ENCODE measurements around the gene MYO7A. TPM values are rescaled to one million over a fixed set of nuclear protein-coding genes. Genes with fewer than 3 reads are reported as not detected.

MYO7A gene
- total and polyA plus RNA-seq, 2 of the 8 experiments (the other 6 are each of a cell fraction or from before 2014, with no cell fraction given), result 1.5 to 1.9 TPM

GRCh38 chr11:77101043-77101537 is 27.0 kb upstream of the MYO7A start:
- ChIA-PET CTCF (ENCODE audit: partially characterized antibody) (interaction anchor here (0.6 to 19.1 kb wide), 24 partner anchors 9 to 699 kb away, joined by 3 to 297 read pairs (median 4); partner anchors contain the start of gene CAPN5), POLR2A (ENCODE audit: partially characterized antibody) (no interaction called here)
- H2AFZ ChIP-seq (ENCODE audit: low read length), result no peak overlapping the region
- no peak overlapping the region for H4K8ac ChIP-seq (ENCODE audit: extremely low read depth, insufficient read depth, low read length)
- no peaks in the 10 kb centered on the region for H3K23me2 ChIP-seq (ENCODE audit: low read depth, low read length)
- no peak overlapping the region for H3K56ac ChIP-seq (replicated peaks; ENCODE audit: insufficient read length, low read depth, low read length)
- no peaks in the 10 kb centered on the region for H3K9me3 ChIP-seq (ENCODE audit: insufficient read depth in 2 of 2, low read depth in 1 of 2, low read length in 1 of 2)
- H2BK120ac ChIP-seq (replicated peaks; ENCODE audit: low read depth, low read length), result no peak overlapping the region
- H4K91ac ChIP-seq (replicated peaks; ENCODE audit: insufficient read length, low read length), result no peak overlapping the region
- no peak overlapping the region for H2BK5ac ChIP-seq (ENCODE audit: low read depth, low read length)
- no peak overlapping the region for H4K5ac ChIP-seq (ENCODE audit: insufficient read length, low read depth, low read length)
- TF ChIP-seq BRCA1 (IDR thresholded peaks at IDR 0.05; ENCODE audit: low read depth, low read length) (no peak), RAD21 (IDR thresholded peaks at IDR 0.05 in 1 of 2, conservative IDR thresholded peaks at IDR 0.05 in 1 of 2; ENCODE audit: low read depth in 2 of 2, low read length in 2 of 2) (peak; percentile 48 to 60), CTCF (IDR thresholded peaks at IDR 0.05; ENCODE audit: control extremely low read depth in 1 of 3, insufficient read depth in 1 of 3, low read depth in 1 of 3, low read length in 3 of 3) (peak; percentile 60 to 79 (median 71))
- no peaks in the 10 kb centered on the region for H3K36me3 ChIP-seq (ENCODE audit: control insufficient read depth in 2 of 4, insufficient read depth in 4 of 4, low read length in 3 of 4)
- H3K9ac ChIP-seq (replicated peaks in 1 of 4; ENCODE audit: extremely low read depth in 1 of 4, low read depth in 3 of 4, low read length in 3 of 4), result no peak overlapping the region
- no peak overlapping the region for H3K27ac ChIP-seq (ENCODE audit: low read depth, low read length)
- H2BK15ac ChIP-seq (ENCODE audit: low read length), result no peak overlapping the region
- no peak overlapping the region for H3K23ac ChIP-seq (ENCODE audit: insufficient read length)
- H3K79me1 ChIP-seq (ENCODE audit: low read depth, low read length), result no peaks in the 10 kb centered on the region
- FAIRE-seq, result peak; percentile 75
- no peak overlapping the region for H3K4me2 ChIP-seq (ENCODE audit: insufficient read depth in 1 of 2, low read depth in 2 of 2, low read length in 2 of 2)
- no peaks in the 10 kb centered on the region for H3K4me1 ChIP-seq (replicated peaks in 1 of 4; ENCODE audit: control insufficient read depth in 3 of 4, insufficient read depth in 4 of 4, low read length in 3 of 4)
- H2BK20ac ChIP-seq (ENCODE audit: low read length), result no peak overlapping the region
- H3K4ac ChIP-seq (replicated peaks; ENCODE audit: insufficient read length, low read depth, low read length), result no peak overlapping the region
- DNase-seq (ENCODE audit: low read depth in 1 of 2, low spot score in 2 of 2), result no peak
- H3K18ac ChIP-seq (ENCODE audit: extremely low read depth, low read length), result no peak overlapping the region
- H4K20me1 ChIP-seq (replicated peaks in 1 of 2; ENCODE audit: control insufficient read depth in 1 of 2, insufficient read depth in 2 of 2, low read length in 2 of 2), result no peaks in the 10 kb centered on the region
- H3K4me3 ChIP-seq (ENCODE audit: extremely low read depth in 1 of 4, insufficient read depth in 2 of 4, low read depth in 3 of 4, low read length in 4 of 4), result no peak overlapping the region
- 85% methylated on average over 5 of the region's 5 CpGs; no CpG with 5 or more reads in 1 of the 2 experiments for WGBS, 2 experiments (ENCODE audit: extremely low coverage in 1 of 2, insufficient coverage in 1 of 2, insufficient read length in 1 of 2, insufficient replicate concordance in 2 of 2, low coverage in 1 of 2, low lambda C conversion rate in 2 of 2, missing lambda C conversion rate in 1 of 2)
- H3K27me3 ChIP-seq (replicated peaks in 1 of 4; ENCODE audit: control insufficient read depth in 3 of 4, extremely low read depth in 1 of 4, insufficient read depth in 3 of 4, low read length in 3 of 4), result no peaks in the 10 kb centered on the region
- 0 out of 2 replicates have a peak overlapping the region, but pooled peaks have one; percentile 9 for H2BK12ac ChIP-seq (ENCODE audit: low read depth, low read length)
- no peak overlapping the region; the same call in 1 of the 2 replicates for H2AK5ac ChIP-seq (ENCODE audit: low read depth, low read length)
- H3K14ac ChIP-seq (ENCODE audit: insufficient read length), result no peak overlapping the region
- H3K79me2 ChIP-seq (ENCODE audit: control insufficient read depth in 1 of 2, insufficient read depth in 2 of 2, low read length in 2 of 2), result no peaks in the 10 kb centered on the region
